Measurements from ENCODE around the gene PTPN12. TPM values are rescaled to one million over a fixed set of nuclear protein-coding genes. Genes with fewer than 3 reads are reported as not detected.

Gene PTPN12
- total RNA-seq, 1 experiment from 2014 or later: 82.1 TPM

DNA sequence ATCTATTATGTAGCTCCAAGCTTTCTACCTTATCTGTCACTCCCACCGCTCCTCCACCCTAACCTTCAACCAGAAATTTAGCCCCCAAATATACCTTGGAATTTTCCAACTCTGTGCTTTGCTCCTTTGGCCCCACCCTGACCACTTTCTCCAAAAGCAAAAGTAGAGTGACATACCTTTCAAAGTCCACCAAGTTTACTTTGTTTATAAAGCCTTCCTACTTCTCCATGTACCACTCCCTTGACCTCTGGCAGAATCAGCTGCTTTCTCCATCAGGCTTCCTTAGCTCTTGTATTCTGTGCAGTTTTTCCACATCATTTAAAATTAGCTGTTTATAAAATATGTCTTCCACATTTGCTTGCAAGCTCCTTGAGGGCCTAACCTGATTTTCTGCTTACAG, 118.3 kb downstream of the PTPN12 start:
- in situ Hi-C loops (cut with HindIII; ENCODE audit: low pct_unique_long_range_greater_than_20kb, low sequenced_read_pairs): no loop called here
- Histone ChIP-seq H3K27ac (ENCODE audit: low read length) (no peak overlapping the region), H3K4me1 (ENCODE audit: control insufficient read depth, insufficient read depth, low read length) (no peaks in the 10 kb centered on the region), H3K9me3 (ENCODE audit: control insufficient read depth, insufficient read depth, low read depth, low read length) (no peaks in the 10 kb centered on the region), H3K4me3 (ENCODE audit: low read depth in 2 of 2, low read length in 2 of 2) (no peak overlapping the region), H3K36me3 (ENCODE audit: control insufficient read depth, insufficient read depth, low read length) (0 out of 2 replicates have a peak, but pooled peaks cover 2% of the 10 kb centered on the region), H3K27me3 (ENCODE audit: control insufficient read depth, insufficient read depth, low read length) (no peaks in the 10 kb centered on the region)
- DNase-seq (ENCODE audit: low read depth, low spot score) (no peak), ATAC-seq (no peak)
- intact Hi-C loops (cut with micrococcal nuclease; ENCODE audit: unreplicated experiment): no loop called here
- POLR2A ChIA-PET: interaction anchor here (0.5 kb wide), 1 partner anchor 119 kb away, joined by 7 read pairs; no protein-coding TSS in a partner anchor
- CTCF ChIA-PET: no interaction called here
- TF ChIP-seq, protein P1, sequence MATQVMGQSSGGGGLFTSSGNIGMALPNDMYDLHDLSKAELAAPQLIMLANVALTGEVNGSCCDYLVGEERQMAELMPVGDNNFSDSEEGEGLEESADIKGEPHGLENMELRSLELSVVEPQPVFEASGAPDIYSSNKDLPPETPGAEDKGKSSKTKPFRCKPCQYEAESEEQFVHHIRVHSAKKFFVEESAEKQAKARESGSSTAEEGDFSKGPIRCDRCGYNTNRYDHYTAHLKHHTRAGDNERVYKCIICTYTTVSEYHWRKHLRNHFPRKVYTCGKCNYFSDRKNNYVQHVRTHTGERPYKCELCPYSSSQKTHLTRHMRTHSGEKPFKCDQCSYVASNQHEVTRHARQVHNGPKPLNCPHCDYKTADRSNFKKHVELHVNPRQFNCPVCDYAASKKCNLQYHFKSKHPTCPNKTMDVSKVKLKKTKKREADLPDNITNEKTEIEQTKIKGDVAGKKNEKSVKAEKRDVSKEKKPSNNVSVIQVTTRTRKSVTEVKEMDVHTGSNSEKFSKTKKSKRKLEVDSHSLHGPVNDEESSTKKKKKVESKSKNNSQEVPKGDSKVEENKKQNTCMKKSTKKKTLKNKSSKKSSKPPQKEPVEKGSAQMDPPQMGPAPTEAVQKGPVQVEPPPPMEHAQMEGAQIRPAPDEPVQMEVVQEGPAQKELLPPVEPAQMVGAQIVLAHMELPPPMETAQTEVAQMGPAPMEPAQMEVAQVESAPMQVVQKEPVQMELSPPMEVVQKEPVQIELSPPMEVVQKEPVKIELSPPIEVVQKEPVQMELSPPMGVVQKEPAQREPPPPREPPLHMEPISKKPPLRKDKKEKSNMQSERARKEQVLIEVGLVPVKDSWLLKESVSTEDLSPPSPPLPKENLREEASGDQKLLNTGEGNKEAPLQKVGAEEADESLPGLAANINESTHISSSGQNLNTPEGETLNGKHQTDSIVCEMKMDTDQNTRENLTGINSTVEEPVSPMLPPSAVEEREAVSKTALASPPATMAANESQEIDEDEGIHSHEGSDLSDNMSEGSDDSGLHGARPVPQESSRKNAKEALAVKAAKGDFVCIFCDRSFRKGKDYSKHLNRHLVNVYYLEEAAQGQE (IDR thresholded peaks at IDR 0.05; ENCODE audit: insufficient read depth in 1 of 2, low read depth in 2 of 2, low read length in 1 of 2): no peak
- TF ChIP-seq TCF7L2 (IDR thresholded peaks at IDR 0.05; ENCODE audit: low read depth, low read length) (no peak), POLR2AphosphoS5 (IDR thresholded peaks at IDR 0.05; ENCODE audit: low read depth, low read length) (no peak), SIN3A (IDR thresholded peaks at IDR 0.05; ENCODE audit: borderline replicate concordance, insufficient read depth, low read depth, low read length) (no peak)
- TF ChIP-seq, protein P2, sequence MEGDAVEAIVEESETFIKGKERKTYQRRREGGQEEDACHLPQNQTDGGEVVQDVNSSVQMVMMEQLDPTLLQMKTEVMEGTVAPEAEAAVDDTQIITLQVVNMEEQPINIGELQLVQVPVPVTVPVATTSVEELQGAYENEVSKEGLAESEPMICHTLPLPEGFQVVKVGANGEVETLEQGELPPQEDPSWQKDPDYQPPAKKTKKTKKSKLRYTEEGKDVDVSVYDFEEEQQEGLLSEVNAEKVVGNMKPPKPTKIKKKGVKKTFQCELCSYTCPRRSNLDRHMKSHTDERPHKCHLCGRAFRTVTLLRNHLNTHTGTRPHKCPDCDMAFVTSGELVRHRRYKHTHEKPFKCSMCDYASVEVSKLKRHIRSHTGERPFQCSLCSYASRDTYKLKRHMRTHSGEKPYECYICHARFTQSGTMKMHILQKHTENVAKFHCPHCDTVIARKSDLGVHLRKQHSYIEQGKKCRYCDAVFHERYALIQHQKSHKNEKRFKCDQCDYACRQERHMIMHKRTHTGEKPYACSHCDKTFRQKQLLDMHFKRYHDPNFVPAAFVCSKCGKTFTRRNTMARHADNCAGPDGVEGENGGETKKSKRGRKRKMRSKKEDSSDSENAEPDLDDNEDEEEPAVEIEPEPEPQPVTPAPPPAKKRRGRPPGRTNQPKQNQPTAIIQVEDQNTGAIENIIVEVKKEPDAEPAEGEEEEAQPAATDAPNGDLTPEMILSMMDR (IDR thresholded peaks at IDR 0.05): no peak
- BruUV-seq (replicated peaks): no TSS peak

DNA sequence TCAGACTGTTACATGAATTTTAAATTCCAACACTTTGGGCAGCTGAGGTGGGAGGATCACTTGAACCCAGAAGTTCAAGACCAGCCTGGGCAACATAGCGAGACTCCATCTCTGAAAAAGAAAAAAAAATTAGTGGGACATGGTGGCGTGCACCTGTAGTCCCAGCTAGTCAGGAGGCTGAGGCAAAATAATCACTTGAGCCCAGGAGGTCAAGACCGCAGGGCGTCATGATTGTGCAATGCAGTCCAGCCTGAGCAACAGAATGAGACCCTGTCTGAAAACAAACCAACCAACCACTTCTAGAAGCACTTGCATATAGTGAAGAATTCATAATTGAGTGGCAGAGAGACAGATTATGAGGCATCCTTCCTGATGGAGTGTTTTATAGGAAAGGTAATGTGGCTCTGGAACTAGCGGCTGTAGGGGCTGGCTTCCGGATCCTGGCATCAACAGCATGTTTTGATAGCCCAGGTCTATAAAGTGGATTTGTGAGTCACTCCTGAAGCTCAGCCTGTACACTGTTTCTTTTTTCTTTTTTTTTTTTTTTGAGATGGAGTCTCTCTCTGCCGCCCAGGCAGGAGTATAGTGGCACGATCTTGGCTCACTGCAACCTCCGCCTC, 118.9 kb downstream of the PTPN12 start:
- DNase-seq (ENCODE audit: low read depth, low spot score) (no peak), ATAC-seq (no peak)
- H3K36me3 ChIP-seq (ENCODE audit: control insufficient read depth, insufficient read depth, low read length): 0 out of 2 replicates have a peak, but pooled peaks cover 2% of the 10 kb centered on the region
- TF ChIP-seq SIN3A (IDR thresholded peaks at IDR 0.05; ENCODE audit: borderline replicate concordance, insufficient read depth, low read depth, low read length): no peak
- no peak for TF ChIP-seq POLR2AphosphoS5 (IDR thresholded peaks at IDR 0.05; ENCODE audit: low read depth, low read length)
- TF ChIP-seq, protein P2 (IDR thresholded peaks at IDR 0.05): no peak
- TF ChIP-seq TCF7L2 (IDR thresholded peaks at IDR 0.05; ENCODE audit: low read depth, low read length): no peak
- TF ChIP-seq, protein P1 (IDR thresholded peaks at IDR 0.05; ENCODE audit: insufficient read depth in 1 of 2, low read depth in 2 of 2, low read length in 1 of 2): no peak
- H3K4me3 ChIP-seq (ENCODE audit: low read depth in 2 of 2, low read length in 2 of 2): no peak overlapping the region
- no peak overlapping the region for H3K27ac ChIP-seq (ENCODE audit: low read length)
- no peaks in the 10 kb centered on the region for H3K9me3 ChIP-seq (ENCODE audit: control insufficient read depth, insufficient read depth, low read depth, low read length)
- POLR2A ChIA-PET: no interaction called here
- no peaks in the 10 kb centered on the region for H3K27me3 ChIP-seq (ENCODE audit: control insufficient read depth, insufficient read depth, low read length)
- in situ Hi-C loops (cut with HindIII; ENCODE audit: low pct_unique_long_range_greater_than_20kb, low sequenced_read_pairs): no loop called here
- CTCF ChIA-PET: no interaction called here
- intact Hi-C loops (cut with micrococcal nuclease; ENCODE audit: unreplicated experiment): no loop called here
- H3K4me1 ChIP-seq (ENCODE audit: control insufficient read depth, insufficient read depth, low read length): no peaks in the 10 kb centered on the region
- BruUV-seq (replicated peaks): no TSS peak

All from Panc1 (cell line).